K562 (cell line): ENCODE measurements around the gene ARHGAP26.

Experiments used
- POLR2AphosphoS5 ChIP-seq: IDR thresholded peaks from 2 replicates; pipeline ENCODE4 v1.6.1; 2011; ENCODE audit warnings: mild to moderate bottlenecking, low read depth, low read length, moderate library complexity; ENCODE audit not compliant: control insufficient read depth, insufficient read depth
- TF ChIP-seq, protein P1 (sequence below), 2 experiments: IDR thresholded peaks; 2 replicates each; pipeline ENCODE4 v1.6.1; 2011; ENCODE audit warnings: borderline replicate concordance in 1 of 2, control low read depth in 1 of 2, low read depth in 1 of 2, low read length in 1 of 2, mild to moderate bottlenecking in 1 of 2, mixed read lengths in 1 of 2, moderate library complexity in 1 of 2; ENCODE audit not compliant: insufficient read depth in 1 of 2, insufficient read length in 1 of 2, poor library complexity in 1 of 2, severe bottlenecking in 1 of 2; ENCODE audit errors: extremely low read depth in 1 of 2
- TF ChIP-seq, protein P2 (sequence below), 3 experiments: IDR thresholded peaks in 2 of 3; conservative IDR thresholded peaks in 1 of 3; 2 replicates each; pipeline ENCODE4 v1.5.1; 2011 to 2012; ENCODE audit warnings: low read length in 3 of 3, mild to moderate bottlenecking in 3 of 3, control low read depth in 2 of 3, improper control_type of control experiment in 1 of 3, inconsistent platforms in 1 of 3, low read depth in 1 of 3, mixed read lengths in 1 of 3, moderate library complexity in 1 of 3; ENCODE audit not compliant: insufficient read depth in 2 of 3
- TF ChIP-seq, protein P3 (sequence below): fragments of 200-600 bp; sonication (generic); IDR thresholded peaks from one replicate; pipeline ENCODE4 v1.6.1; 2012; ENCODE audit warnings: mild to moderate bottlenecking, low read depth, low read length, inconsistent platforms

DNA sequence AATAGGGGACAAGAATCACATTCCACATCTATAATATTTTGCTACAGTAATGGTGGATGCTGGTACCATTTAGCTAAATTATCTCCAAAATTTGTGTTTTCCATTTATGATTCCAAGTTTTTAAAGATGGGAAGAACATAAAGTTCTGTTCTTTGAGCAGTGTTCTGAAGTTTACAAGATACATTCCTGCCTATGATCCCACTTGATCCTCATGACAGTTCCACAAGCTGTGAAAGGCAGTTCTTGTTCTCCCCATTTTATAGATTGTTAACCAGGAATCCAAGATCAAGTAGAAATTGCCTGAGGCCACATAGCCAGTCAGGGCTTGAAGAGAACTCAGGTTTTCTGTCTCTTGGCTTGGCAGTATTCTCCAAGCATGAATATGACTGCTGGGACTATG lies 376.0 kb downstream of the ARHGAP26 start:
- TF ChIP-seq POLR2AphosphoS5: no peak
- TF ChIP-seq, protein P1, sequence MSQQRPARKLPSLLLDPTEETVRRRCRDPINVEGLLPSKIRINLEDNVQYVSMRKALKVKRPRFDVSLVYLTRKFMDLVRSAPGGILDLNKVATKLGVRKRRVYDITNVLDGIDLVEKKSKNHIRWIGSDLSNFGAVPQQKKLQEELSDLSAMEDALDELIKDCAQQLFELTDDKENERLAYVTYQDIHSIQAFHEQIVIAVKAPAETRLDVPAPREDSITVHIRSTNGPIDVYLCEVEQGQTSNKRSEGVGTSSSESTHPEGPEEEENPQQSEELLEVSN (IDR thresholded peaks at IDR 0.05; ENCODE audit: borderline replicate concordance in 1 of 2, extremely low read depth in 1 of 2, insufficient read depth in 1 of 2, insufficient read length in 1 of 2, low read depth in 1 of 2, low read length in 1 of 2, poor library complexity in 1 of 2, severe bottlenecking in 1 of 2): no peak
- TF ChIP-seq, protein P2, sequence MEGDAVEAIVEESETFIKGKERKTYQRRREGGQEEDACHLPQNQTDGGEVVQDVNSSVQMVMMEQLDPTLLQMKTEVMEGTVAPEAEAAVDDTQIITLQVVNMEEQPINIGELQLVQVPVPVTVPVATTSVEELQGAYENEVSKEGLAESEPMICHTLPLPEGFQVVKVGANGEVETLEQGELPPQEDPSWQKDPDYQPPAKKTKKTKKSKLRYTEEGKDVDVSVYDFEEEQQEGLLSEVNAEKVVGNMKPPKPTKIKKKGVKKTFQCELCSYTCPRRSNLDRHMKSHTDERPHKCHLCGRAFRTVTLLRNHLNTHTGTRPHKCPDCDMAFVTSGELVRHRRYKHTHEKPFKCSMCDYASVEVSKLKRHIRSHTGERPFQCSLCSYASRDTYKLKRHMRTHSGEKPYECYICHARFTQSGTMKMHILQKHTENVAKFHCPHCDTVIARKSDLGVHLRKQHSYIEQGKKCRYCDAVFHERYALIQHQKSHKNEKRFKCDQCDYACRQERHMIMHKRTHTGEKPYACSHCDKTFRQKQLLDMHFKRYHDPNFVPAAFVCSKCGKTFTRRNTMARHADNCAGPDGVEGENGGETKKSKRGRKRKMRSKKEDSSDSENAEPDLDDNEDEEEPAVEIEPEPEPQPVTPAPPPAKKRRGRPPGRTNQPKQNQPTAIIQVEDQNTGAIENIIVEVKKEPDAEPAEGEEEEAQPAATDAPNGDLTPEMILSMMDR (IDR thresholded peaks at IDR 0.05 in 2 of 3, conservative IDR thresholded peaks at IDR 0.05 in 1 of 3; ENCODE audit: insufficient read depth in 2 of 3, low read depth in 1 of 3, low read length in 3 of 3): no peak
- TF ChIP-seq, protein P3, sequence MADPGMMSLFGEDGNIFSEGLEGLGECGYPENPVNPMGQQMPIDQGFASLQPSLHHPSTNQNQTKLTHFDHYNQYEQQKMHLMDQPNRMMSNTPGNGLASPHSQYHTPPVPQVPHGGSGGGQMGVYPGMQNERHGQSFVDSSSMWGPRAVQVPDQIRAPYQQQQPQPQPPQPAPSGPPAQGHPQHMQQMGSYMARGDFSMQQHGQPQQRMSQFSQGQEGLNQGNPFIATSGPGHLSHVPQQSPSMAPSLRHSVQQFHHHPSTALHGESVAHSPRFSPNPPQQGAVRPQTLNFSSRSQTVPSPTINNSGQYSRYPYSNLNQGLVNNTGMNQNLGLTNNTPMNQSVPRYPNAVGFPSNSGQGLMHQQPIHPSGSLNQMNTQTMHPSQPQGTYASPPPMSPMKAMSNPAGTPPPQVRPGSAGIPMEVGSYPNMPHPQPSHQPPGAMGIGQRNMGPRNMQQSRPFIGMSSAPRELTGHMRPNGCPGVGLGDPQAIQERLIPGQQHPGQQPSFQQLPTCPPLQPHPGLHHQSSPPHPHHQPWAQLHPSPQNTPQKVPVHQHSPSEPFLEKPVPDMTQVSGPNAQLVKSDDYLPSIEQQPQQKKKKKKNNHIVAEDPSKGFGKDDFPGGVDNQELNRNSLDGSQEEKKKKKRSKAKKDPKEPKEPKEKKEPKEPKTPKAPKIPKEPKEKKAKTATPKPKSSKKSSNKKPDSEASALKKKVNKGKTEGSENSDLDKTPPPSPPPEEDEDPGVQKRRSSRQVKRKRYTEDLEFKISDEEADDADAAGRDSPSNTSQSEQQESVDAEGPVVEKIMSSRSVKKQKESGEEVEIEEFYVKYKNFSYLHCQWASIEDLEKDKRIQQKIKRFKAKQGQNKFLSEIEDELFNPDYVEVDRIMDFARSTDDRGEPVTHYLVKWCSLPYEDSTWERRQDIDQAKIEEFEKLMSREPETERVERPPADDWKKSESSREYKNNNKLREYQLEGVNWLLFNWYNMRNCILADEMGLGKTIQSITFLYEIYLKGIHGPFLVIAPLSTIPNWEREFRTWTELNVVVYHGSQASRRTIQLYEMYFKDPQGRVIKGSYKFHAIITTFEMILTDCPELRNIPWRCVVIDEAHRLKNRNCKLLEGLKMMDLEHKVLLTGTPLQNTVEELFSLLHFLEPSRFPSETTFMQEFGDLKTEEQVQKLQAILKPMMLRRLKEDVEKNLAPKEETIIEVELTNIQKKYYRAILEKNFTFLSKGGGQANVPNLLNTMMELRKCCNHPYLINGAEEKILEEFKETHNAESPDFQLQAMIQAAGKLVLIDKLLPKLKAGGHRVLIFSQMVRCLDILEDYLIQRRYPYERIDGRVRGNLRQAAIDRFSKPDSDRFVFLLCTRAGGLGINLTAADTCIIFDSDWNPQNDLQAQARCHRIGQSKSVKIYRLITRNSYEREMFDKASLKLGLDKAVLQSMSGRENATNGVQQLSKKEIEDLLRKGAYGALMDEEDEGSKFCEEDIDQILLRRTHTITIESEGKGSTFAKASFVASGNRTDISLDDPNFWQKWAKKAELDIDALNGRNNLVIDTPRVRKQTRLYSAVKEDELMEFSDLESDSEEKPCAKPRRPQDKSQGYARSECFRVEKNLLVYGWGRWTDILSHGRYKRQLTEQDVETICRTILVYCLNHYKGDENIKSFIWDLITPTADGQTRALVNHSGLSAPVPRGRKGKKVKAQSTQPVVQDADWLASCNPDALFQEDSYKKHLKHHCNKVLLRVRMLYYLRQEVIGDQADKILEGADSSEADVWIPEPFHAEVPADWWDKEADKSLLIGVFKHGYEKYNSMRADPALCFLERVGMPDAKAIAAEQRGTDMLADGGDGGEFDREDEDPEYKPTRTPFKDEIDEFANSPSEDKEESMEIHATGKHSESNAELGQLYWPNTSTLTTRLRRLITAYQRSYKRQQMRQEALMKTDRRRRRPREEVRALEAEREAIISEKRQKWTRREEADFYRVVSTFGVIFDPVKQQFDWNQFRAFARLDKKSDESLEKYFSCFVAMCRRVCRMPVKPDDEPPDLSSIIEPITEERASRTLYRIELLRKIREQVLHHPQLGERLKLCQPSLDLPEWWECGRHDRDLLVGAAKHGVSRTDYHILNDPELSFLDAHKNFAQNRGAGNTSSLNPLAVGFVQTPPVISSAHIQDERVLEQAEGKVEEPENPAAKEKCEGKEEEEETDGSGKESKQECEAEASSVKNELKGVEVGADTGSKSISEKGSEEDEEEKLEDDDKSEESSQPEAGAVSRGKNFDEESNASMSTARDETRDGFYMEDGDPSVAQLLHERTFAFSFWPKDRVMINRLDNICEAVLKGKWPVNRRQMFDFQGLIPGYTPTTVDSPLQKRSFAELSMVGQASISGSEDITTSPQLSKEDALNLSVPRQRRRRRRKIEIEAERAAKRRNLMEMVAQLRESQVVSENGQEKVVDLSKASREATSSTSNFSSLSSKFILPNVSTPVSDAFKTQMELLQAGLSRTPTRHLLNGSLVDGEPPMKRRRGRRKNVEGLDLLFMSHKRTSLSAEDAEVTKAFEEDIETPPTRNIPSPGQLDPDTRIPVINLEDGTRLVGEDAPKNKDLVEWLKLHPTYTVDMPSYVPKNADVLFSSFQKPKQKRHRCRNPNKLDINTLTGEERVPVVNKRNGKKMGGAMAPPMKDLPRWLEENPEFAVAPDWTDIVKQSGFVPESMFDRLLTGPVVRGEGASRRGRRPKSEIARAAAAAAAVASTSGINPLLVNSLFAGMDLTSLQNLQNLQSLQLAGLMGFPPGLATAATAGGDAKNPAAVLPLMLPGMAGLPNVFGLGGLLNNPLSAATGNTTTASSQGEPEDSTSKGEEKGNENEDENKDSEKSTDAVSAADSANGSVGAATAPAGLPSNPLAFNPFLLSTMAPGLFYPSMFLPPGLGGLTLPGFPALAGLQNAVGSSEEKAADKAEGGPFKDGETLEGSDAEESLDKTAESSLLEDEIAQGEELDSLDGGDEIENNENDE: no peak
